ENCODE measurements around the gene BCL7A. TPM values are rescaled to one million over a fixed set of nuclear protein-coding genes. Genes with fewer than 3 reads are reported as not detected.
A peak's percentile ranks its signal among the peaks of the same experiment; 100 is the strongest.
"Not testable (repeated sequence)": the region's sequence is repeated elsewhere in the genome, so short reads cannot be mapped to it uniquely, and the experiment has no call there.

BCL7A gene
- total RNA-seq, 3 donors from 2014 or later, result 8.9 to 10.6 (median 9.0) TPM

DNA sequence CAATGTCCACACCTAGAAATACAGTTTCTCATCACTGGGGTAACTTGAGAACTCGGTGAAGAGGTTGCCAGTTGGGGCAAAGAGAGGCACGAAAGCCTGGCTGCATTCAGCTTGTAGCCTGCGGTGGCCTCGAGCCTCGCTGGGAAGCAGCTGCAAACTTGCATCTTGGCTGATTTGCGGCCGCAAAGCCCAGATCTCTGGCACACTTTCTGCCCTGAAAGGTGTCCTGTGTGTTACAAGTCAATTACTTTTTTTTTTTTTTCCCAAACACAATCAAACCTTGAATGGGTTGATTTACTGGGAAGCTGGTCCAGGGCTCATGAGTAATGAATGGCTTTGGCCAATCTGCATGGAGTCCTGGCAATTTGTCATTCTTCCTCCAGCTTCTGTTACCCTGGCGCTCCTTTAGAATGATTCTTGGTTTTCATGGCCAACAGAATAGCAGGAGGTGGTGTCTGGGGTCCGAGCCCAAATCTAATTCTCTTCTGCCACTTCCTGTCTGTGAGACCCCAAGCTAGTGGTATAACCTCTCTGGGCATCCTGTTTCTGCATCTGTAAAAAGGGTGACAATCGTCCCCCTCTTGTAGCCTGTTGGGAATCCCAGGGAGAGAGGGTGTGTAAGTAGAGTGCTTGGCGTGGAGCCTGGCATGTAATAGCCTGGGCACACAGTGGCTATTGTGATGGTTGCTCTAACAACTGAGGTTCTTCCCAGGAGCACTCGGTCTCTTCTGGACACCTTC is 6.7 kb downstream of the BCL7A start:
- Mint-ChIP-seq H3K9me3 (no peaks in the 10 kb centered on the region), H3K36me3 (ENCODE audit: insufficient read depth) (no peaks in the 10 kb centered on the region), H3K4me3 (no peak overlapping the region), H3K27me3 (ENCODE audit: low read depth) (peaks cover 12% of the 10 kb centered on the region), H3K4me1 (ENCODE audit: low read depth) (peaks cover 14% of the 10 kb centered on the region)
- DNase-seq, result no peak
- no peak for ATAC-seq

DNA sequence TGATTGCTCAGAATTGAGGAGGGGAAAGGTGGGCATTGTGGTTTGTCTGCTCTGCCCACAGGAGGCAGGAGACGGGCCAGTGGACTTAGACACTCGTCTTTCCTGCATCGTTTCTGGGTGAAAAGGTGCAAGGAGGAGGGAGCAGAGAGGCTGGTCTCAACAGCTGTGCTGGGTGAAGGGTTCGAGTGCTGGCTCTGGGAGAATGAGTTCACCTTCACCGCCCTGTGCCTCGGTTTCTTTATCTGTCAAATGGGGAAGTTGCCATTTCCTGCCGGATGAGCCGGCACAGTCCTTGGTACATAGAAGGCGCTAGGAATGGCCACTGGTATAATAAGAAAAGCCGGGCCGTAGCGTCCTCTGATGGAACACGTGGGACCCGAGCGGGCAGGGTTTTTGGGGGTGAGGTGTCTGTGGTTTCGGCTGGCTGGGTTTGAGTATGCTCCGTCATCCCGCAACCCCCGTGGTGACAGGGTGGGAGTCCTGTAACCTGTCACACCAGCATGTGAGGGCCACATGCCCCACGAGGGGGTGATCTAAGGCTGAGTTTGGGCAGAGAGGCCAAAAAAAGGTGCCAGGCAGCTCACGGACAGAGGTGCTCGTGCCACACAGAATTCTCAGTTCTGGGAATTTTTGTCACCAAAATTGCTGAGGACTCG is 7.3 kb downstream of the BCL7A start:
- Mint-ChIP-seq H3K9me3 (no peaks in the 10 kb centered on the region), H3K36me3 (ENCODE audit: insufficient read depth) (no peaks in the 10 kb centered on the region), H3K27me3 (ENCODE audit: low read depth) (peaks cover 11% of the 10 kb centered on the region), H3K4me3 (no peak overlapping the region), H3K4me1 (ENCODE audit: low read depth) (peaks cover 14% of the 10 kb centered on the region)
- ATAC-seq, result peak; percentile 63 to 82
- no peak for DNase-seq

DNA sequence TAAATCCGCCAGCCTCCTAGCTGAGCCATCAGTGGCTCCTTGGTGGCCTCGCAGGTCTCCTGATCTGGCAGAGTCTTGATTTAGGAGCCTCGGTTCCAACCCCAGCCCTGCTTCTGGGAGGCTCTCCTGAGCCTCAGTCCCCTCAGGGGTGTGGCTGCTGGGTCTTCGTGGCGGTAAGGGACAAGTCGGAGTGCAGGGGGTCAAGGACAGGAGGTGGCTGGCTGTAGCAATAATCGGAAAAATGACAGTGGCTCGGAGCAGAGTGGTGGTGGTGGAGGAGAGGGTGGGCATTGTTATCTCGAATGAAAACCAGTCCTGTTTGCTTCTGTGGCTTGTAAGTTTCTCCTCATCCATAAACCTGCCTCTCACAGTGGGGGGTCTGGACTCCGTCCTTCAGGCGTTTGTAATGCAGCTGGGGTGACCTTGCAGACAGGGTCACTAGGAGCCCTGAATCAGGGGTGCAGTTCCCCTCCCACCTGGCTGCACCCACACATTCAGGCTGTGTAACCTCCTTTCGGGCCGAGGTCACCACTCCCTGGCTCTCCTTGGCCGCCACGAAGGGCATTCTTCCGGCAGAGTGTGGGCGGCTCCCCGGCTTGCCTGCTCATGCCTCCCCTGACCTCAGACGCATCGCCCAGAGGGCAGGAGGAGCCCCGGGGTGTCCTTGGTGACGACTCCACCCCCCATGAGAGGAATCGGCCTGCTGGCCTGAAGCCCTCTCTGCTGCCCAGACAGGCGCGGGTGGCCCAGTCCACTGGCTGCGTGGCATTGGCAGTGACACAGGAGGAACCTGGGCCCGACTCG is 8.1 kb downstream of the BCL7A start:
- no peak for ATAC-seq
- peaks cover 14% of the 10 kb centered on the region for H3K4me1 Mint-ChIP-seq (ENCODE audit: low read depth)
- no peak for DNase-seq
- peaks cover 11% of the 10 kb centered on the region for H3K27me3 Mint-ChIP-seq (ENCODE audit: low read depth)
- H3K36me3 Mint-ChIP-seq (ENCODE audit: insufficient read depth), result no peaks in the 10 kb centered on the region
- H3K4me3 Mint-ChIP-seq, result no peak overlapping the region
- H3K9me3 Mint-ChIP-seq, result no peaks in the 10 kb centered on the region

DNA sequence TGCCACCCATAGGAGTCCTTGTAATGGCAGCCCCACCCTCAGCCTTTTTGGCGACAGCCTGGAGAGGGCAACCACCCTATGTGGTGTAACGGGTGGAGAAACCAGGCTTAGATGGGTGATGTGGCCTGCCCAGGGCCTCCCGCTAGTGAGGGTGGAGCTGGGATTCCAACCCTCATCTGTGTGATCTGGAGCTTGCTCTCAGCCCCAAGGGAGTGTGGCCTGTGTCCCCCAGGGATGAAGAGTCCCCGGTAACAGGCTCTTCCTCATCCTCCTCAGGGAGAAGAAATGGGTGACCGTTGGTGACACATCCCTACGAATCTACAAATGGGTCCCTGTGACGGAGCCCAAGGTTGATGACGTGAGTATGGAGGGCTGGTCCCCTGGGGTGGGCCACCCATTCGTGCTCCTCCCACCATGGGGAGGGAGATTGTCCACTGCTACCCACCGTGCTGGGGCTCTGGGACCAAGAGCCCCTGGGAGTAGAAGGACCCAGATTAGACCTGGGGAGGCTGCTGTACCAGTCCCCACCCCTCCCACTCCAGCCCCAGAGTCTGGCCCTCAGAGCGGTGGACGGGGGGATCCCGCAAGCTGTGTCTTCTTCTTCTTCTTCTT is 8.8 kb downstream of the BCL7A start:
- Mint-ChIP-seq H3K36me3 (ENCODE audit: insufficient read depth) (no peaks in the 10 kb centered on the region), H3K9me3 (no peaks in the 10 kb centered on the region), H3K4me1 (ENCODE audit: low read depth) (peaks cover 14% of the 10 kb centered on the region), H3K4me3 (no peak overlapping the region), H3K27me3 (ENCODE audit: low read depth) (peaks cover 9% of the 10 kb centered on the region)
- ATAC-seq (no peak), DNase-seq (no peak)

DNA sequence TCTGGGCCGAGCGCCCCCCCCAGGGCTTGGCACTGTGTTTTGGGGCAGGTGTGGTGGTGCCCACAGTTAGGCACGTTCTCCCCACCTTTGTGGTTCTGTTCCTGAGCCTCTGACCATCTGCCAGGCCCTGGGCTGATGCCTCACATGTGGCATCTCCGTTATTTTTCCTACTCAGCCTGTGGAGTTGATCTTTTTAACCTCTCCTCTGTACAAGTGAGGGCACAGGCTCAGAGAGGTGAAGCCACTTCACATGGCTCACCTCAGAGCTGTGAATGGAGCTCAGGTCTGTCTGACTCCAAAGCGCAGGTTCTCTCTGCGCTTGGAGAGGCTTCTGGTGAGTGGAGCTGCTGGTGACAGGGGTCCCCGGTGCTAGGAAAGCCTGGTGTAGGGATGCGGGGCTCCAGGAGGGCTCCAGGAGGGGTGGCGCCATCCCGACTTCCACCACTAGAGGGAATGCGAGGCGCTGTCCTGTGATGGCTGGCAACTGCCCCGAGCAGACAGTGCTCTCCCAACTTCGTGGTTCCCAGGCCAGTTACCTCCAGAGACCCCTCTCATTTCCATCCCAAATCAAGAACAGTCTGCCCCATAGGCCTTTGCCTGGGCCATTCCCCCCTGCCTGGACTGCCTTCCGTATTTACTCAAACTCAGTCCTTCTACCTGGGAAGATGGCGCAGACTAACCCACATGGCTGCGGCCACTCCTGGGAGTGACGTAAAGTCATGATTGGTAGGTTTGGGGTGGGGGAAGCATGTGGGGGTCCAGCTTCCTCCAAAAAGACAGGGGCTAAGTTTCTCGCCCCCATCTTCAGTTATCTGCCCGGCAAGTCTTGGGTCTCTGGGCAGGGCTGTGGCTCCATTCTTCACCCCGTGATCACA is 9.9 kb downstream of the BCL7A start:
- peaks cover 14% of the 10 kb centered on the region for H3K4me1 Mint-ChIP-seq (ENCODE audit: low read depth)
- no peaks in the 10 kb centered on the region for H3K9me3 Mint-ChIP-seq
- H3K4me3 Mint-ChIP-seq, result no peak overlapping the region
- DNase-seq (peak; percentile 49), ATAC-seq (peak; percentile 52 to 79)
- H3K27me3 Mint-ChIP-seq (ENCODE audit: low read depth), result peaks cover 6% of the 10 kb centered on the region
- peaks cover 2% of the 10 kb centered on the region for H3K36me3 Mint-ChIP-seq (ENCODE audit: insufficient read depth)

DNA sequence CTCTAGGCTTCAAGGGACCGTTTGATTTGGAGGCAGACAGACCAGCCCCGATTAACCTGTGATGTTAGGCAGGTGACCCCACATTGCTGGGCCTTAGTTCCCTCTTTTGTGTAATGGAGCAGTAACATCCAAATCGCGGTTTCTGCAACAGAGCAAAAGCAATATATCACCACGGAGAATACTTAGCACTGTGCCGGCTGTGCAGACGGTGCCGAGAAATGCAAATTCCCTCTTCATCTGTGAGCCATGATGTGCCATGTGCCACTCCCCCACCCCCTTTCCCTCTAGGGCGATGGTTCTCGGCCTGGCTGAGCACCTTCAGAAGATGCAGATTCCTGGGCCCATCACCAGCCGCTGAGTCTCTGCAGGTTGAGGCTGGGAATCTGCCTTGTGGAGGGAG is 10.9 kb downstream of the BCL7A start:
- peaks cover 4% of the 10 kb centered on the region for H3K27me3 Mint-ChIP-seq (ENCODE audit: low read depth)
- DNase-seq (no peak), ATAC-seq (no peak)
- H3K4me1 Mint-ChIP-seq (ENCODE audit: low read depth), result peaks cover 14% of the 10 kb centered on the region
- H3K4me3 Mint-ChIP-seq, result no peak overlapping the region
- peaks cover 2% of the 10 kb centered on the region for H3K36me3 Mint-ChIP-seq (ENCODE audit: insufficient read depth)
- no peaks in the 10 kb centered on the region for H3K9me3 Mint-ChIP-seq

DNA sequence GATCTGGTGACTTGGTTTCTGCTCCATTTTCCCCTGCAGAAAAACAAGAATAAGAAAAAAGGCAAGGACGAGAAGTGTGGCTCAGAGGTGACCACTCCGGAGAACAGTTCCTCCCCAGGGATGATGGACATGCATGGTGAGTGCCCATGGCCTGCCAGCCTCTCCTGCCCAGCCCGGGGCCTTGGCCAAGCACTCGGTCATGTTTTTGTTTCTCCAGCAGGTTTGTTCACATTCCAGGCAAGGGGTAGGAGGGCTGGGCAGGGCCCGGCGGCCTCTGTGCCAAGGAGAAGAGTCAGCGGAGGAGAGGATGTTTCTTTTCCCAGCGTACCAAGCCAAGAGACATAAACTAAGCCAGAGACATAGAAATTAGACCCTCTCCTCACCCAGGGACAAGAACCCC is 13.6 kb downstream of the BCL7A start:
- DNase-seq (no peak), ATAC-seq (no peak)
- Mint-ChIP-seq H3K9me3 (no peaks in the 10 kb centered on the region), H3K4me3 (no peak overlapping the region), H3K27me3 (ENCODE audit: low read depth) (peaks cover 2% of the 10 kb centered on the region), H3K4me1 (ENCODE audit: low read depth) (peaks cover 4% of the 10 kb centered on the region), H3K36me3 (ENCODE audit: insufficient read depth) (peaks cover 2% of the 10 kb centered on the region)

DNA sequence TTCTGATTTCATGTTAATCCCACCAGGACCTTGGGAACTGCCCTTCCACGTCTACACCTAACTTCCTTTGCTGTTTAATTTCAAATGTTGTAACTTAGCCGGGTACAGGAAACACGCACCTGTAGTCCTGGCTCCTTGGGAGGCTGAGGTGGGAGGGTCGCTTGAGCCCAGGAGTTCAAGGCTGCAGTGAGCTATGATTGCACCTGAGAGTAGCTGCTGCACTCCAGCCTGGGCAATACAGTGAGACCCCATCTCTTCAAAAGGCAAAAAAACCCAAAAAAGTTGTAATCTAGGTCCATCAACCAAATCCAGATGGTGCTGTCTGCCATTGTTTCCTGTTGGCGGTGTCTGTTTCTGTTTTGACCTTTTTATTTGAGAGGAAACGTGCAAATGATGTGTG is 14.5 kb downstream of the BCL7A start:
- Mint-ChIP-seq H3K9me3 (no peaks in the 10 kb centered on the region), H3K4me1 (ENCODE audit: low read depth) (peaks cover 4% of the 10 kb centered on the region), H3K36me3 (ENCODE audit: insufficient read depth) (peaks cover 2% of the 10 kb centered on the region), H3K27me3 (ENCODE audit: low read depth) (peaks cover 2% of the 10 kb centered on the region), H3K4me3 (no peak overlapping the region)
- no peak for DNase-seq
- no peak for ATAC-seq

DNA sequence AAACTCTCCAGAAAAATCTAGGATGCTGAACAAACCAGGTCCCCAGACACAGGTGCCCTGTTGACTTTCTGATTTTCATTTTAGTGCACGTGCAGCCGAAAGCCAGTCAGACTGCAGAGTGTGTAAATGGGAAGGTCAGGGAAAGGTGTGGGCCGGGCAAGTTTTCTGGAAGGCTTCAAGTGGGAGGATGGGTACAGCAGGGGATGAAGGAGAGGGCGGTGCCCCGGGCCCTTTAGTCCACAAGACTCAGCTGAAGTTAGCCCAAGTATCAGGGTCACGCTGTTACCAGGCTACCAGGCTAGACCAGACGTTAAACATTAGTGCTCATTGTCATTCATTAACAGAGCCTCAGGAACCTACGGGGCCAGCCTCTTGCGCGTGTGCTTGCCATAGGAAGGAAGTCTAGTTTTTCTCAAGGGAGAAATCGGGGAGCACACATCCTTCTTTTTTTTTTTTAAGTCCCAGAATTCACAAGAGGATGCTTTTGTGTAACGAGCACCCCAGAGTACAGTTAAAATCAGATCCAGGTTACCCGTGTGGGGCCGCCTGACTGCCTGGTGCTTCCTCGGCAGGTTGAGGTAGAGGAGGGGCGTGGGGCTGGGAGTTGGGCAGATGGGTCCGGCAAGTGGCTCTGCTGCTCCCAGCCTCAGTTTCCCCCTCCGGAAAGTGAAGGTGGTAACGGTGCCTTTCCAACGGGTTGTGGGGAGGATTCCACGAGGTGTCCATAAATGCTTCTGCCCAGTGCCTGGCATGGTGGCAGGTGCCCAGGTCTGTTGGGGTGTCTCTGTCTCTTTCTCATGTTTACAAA is 19.1 kb downstream of the BCL7A start:
- Mint-ChIP-seq H3K9me3 (no peaks in the 10 kb centered on the region), H3K4me3 (no peak overlapping the region), H3K4me1 (ENCODE audit: low read depth) (no peaks in the 10 kb centered on the region), H3K27me3 (ENCODE audit: low read depth) (no peaks in the 10 kb centered on the region), H3K36me3 (ENCODE audit: insufficient read depth) (peaks cover 2% of the 10 kb centered on the region)
- no peak for DNase-seq
- ATAC-seq, result no peak

DNA sequence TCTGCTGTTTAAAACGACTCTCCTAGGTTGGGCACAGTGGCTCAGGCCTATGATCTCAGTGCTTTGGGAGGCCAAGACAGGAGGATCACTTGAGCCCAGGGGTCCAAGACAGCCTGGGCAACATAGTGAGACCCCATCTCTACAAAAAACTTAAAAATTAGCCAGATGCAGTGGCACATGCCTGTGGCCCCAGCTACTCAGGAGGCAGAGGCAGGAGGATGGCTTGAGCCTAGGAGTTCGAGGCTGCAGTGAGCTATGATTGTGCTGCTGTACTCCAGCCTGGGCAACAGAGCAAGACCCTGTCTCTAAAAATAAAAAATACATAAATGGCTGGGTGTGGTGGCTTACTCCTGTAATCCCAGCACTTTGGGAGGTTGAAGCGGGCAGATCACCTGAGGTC is 19.8 kb downstream of the BCL7A start:
- not testable (repeated sequence) for H3K4me1 Mint-ChIP-seq (ENCODE audit: low read depth); H3K36me3 Mint-ChIP-seq (ENCODE audit: insufficient read depth); H3K27me3 Mint-ChIP-seq (ENCODE audit: low read depth); H3K9me3 Mint-ChIP-seq; ATAC-seq; H3K4me3 Mint-ChIP-seq; DNase-seq

DNA sequence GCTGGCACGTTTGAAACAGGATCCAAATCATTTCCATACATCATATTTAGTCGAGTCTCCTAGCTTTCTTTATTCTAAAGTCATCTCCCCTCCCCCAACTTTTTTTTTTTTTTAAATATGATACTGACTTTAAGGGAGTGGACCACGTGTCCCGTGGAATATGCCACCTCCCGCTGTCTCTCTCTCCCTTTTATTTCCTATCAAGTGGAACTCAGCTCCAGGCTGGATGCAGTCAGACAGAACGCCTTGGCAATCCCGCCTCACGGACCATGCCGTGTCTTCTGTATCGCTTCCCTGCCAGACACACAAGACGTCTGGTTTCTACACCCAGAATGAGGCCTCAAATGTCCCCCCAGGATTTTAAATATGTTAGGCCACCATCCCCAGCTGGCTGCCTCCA is 21.2 kb downstream of the BCL7A start:
- no peaks in the 10 kb centered on the region for H3K9me3 Mint-ChIP-seq
- H3K4me1 Mint-ChIP-seq (ENCODE audit: low read depth), result no peaks in the 10 kb centered on the region
- H3K4me3 Mint-ChIP-seq, result no peak overlapping the region
- DNase-seq (no peak), ATAC-seq (no peak)
- no peaks in the 10 kb centered on the region for H3K27me3 Mint-ChIP-seq (ENCODE audit: low read depth)
- no peaks in the 10 kb centered on the region for H3K36me3 Mint-ChIP-seq (ENCODE audit: insufficient read depth)

DNA sequence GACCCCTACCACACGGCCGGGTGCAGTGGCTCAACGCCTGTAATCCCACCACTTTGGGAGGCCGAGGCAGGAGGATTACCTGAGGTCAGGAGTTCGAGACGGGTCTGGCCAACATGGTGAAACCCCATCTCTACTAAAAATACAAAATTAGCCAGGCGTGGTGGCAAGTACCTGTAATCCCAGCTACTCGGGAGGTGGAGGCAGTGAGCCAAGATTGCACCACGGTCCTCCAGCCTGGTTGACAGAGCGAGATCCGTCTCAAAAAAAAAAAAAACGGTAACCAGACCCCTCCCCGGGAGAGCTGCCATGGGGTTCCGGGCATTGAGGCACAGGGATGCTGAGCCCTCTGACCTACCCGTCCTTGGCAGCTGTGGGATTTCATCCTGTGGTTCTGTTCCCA is 21.8 kb downstream of the BCL7A start:
- Mint-ChIP-seq H3K27me3 (ENCODE audit: low read depth) (no peaks in the 10 kb centered on the region), H3K4me1 (ENCODE audit: low read depth) (no peaks in the 10 kb centered on the region), H3K4me3 (no peak overlapping the region), H3K36me3 (ENCODE audit: insufficient read depth) (no peaks in the 10 kb centered on the region), H3K9me3 (no peaks in the 10 kb centered on the region)
- DNase-seq (no peak), ATAC-seq (no peak)

DNA sequence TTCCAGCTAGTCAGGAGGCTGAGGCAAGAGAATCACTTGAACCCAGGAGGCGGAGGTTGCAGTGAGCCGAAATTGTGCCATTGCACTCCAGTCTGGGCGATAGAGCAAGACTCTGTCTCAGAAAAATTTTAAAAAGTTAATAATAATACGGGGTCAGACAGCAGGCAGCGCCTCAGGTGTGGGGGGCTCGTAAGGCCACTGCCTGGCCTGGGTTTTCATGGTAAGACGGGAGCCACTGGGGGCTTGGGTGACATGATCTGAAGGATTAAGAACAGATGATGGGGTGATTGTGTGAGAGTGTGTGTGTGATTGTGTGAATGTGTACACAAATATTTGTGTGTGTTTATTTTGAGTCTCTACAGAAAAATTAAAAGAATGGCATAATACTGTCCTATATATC is 23.6 kb downstream of the BCL7A start:
- Mint-ChIP-seq H3K9me3 (no peaks in the 10 kb centered on the region), H3K27me3 (ENCODE audit: low read depth) (no peaks in the 10 kb centered on the region), H3K36me3 (ENCODE audit: insufficient read depth) (no peaks in the 10 kb centered on the region), H3K4me3 (no peak overlapping the region), H3K4me1 (ENCODE audit: low read depth) (no peaks in the 10 kb centered on the region)
- DNase-seq (no peak), ATAC-seq (no peak)

All from activated T-cell treated with anti-CD3 and anti-CD28 coated beads, Interleukin-2, amount 50 U/mL, for 4 hours (primary cell).